ENCODE data around the gene DHX34.

GRCh38 chr19:47350630-47351029 lies 1.5 kb downstream of the DHX34 start:
- TF ChIP-seq CTCF (IDR thresholded peaks at IDR 0.05) (no peak), EP300 (IDR thresholded peaks at IDR 0.05) (no peak), POLR2AphosphoS5 (IDR thresholded peaks at IDR 0.05) (no peak), POLR2A (IDR thresholded peaks at IDR 0.05) (no peak)

Measured in sigmoid colon (tissue), 4 donors.